Measurements from ENCODE around the gene ALK. TPM values are rescaled to one million over a fixed set of nuclear protein-coding genes. Genes with fewer than 3 reads are reported as not detected.

The ALK gene
- polyA plus RNA-seq, 2 of the 4 experiments (the other 2 are of a cell fraction) = not detected

DNA sequence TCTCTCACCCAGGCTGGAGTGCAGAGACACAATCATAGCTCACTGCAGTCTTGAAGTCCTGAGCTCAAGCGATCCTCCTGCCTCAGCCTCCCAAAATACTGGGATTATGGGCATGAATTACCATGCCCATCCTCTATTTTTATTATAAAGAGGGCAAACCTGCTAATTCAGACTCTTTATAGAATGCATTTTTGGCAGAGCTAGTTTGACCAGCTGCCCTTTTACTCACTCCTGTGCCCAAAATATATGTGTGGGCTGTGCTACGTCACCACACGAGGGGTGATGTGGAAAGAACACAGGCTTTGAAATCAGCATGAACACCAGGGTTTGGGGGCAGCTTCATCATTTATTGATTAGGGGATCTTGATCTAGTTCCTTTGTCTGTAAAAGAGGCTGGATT is 668.4 kb downstream of the ALK start:
- no peak for TF ChIP-seq POLR2AphosphoS2 (conservative IDR thresholded peaks at IDR 0.05; ENCODE audit: low read length)
- TF ChIP-seq, protein P1, sequence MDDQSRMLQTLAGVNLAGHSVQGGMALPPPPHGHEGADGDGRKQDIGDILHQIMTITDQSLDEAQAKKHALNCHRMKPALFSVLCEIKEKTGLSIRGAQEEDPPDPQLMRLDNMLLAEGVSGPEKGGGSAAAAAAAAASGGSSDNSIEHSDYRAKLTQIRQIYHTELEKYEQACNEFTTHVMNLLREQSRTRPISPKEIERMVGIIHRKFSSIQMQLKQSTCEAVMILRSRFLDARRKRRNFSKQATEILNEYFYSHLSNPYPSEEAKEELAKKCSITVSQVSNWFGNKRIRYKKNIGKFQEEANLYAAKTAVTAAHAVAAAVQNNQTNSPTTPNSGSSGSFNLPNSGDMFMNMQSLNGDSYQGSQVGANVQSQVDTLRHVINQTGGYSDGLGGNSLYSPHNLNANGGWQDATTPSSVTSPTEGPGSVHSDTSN (IDR thresholded peaks at IDR 0.05) = no peak
- TF ChIP-seq TP53 (CRISPR knock-in tag; IDR thresholded peaks at IDR 0.05) = no peak
- no peak for TF ChIP-seq SREBF2 (IDR thresholded peaks at IDR 0.05)
- Histone ChIP-seq H3K9me3 (no peaks in the 10 kb centered on the region), H3K27ac (no peak overlapping the region), H3K4me2 (no peak overlapping the region), H3K4me1 (no peaks in the 10 kb centered on the region), H3K4me3 (no peak overlapping the region)
- CTCF ChIA-PET = interaction anchor here (1.4 kb wide), 1 partner anchor 12 kb away, joined by 3 read pairs; no protein-coding TSS in a partner anchor
- ATAC-seq (no peak), DNase-seq (ENCODE audit: low read depth in 1 of 2, low spot score in 1 of 2) (no peak), FAIRE-seq (no peak)
- POLR2A ChIA-PET = no interaction called here
- 2% methylated on average over 3 of the region's 3 CpGs for WGBS (ENCODE audit: missing lambda C conversion rate)

DNA sequence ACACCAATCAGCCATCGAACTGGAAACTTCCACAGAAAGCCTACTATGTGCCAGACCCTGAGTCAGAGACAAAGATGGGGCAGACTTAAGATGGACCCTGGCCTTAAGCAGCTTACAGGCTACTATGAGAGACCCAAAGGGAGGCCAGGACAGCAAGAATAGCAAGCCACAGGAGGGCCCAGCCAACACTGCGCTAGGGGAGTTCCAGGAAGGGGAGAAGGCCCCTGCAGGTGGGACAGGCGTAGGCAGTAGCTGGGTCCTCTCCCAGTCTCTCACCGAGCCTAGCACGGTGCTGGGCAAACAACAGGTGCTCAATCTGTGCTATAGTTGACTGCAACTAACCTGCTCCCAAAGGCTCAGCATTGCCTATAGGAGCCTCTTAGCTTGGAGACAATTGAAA is 670.0 kb downstream of the ALK start:
- TF ChIP-seq HOXA7 (CRISPR knock-in tag; IDR thresholded peaks at IDR 0.05) = no peak
- no peak for TF ChIP-seq MAFK (IDR thresholded peaks at IDR 0.05; ENCODE audit: partially characterized antibody)
- TF ChIP-seq, protein P2, sequence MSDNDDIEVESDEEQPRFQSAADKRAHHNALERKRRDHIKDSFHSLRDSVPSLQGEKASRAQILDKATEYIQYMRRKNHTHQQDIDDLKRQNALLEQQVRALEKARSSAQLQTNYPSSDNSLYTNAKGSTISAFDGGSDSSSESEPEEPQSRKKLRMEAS (IDR thresholded peaks at IDR 0.05) = no peak
- no peak for TF ChIP-seq FOXS1 (CRISPR knock-in tag; IDR thresholded peaks at IDR 0.05)
- TF ChIP-seq EP300 (IDR thresholded peaks at IDR 0.05) = no peak
- no peak for TF ChIP-seq POLR2AphosphoS2 (conservative IDR thresholded peaks at IDR 0.05; ENCODE audit: low read length)
- TF ChIP-seq JUNB (IDR thresholded peaks at IDR 0.05) = no peak
- no peak for TF ChIP-seq CBX8 (IDR thresholded peaks at IDR 0.05)
- TF ChIP-seq, protein P3, sequence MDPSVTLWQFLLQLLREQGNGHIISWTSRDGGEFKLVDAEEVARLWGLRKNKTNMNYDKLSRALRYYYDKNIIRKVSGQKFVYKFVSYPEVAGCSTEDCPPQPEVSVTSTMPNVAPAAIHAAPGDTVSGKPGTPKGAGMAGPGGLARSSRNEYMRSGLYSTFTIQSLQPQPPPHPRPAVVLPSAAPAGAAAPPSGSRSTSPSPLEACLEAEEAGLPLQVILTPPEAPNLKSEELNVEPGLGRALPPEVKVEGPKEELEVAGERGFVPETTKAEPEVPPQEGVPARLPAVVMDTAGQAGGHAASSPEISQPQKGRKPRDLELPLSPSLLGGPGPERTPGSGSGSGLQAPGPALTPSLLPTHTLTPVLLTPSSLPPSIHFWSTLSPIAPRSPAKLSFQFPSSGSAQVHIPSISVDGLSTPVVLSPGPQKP (IDR thresholded peaks at IDR 0.05; ENCODE audit: low read depth, low read length) = no peak
- TF ChIP-seq RCOR1 (IDR thresholded peaks at IDR 0.05; ENCODE audit: low read depth, low read length) = no peak
- no peak for TF ChIP-seq CEBPB (IDR thresholded peaks at IDR 0.05)

DNA sequence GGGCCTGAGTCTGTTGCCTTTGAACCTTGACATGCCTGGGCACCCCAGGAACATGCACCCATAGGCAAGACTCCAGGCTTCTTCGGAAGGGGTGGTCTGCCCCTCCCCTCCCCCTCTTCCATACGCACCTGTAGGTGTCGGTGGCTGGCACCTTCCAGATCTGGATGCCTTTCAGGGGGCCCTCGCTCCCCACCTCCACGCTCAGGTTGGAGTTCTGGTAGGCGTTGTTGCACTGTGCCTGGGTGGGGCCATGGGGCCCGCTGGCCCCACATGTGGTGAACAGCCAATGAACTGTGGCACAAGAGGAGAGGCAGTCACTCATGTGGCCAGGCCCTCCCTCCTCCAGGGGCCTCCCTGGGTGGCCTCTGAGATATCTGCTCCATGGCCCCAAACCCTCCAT is 670.4 kb downstream of the ALK start:
- H3K4me1 ChIP-seq = no peaks in the 10 kb centered on the region
- no peak for FAIRE-seq
- ATAC-seq = no peak
- no peak for DNase-seq (ENCODE audit: low read depth in 1 of 2, low spot score in 1 of 2)
- WGBS (ENCODE audit: missing lambda C conversion rate) = 44% methylated on average over 5 of the region's 7 CpGs
- no peak overlapping the region for H3K27ac ChIP-seq
- H3K4me2 ChIP-seq = no peak overlapping the region
- H3K9me3 ChIP-seq = no peaks in the 10 kb centered on the region
- H3K4me3 ChIP-seq = no peak overlapping the region
- TF ChIP-seq, protein P1 (IDR thresholded peaks at IDR 0.05) = no peak
- no peak for TF ChIP-seq GATA3 (IDR thresholded peaks at IDR 0.05; ENCODE audit: borderline replicate concordance)
- no peak for TF ChIP-seq HOXA7 (CRISPR knock-in tag; IDR thresholded peaks at IDR 0.05)
- no peak for TF ChIP-seq KDM1A (IDR thresholded peaks at IDR 0.05; ENCODE audit: low read depth)
- no peak for TF ChIP-seq JUNB (IDR thresholded peaks at IDR 0.05)
- TF ChIP-seq, protein P3 (IDR thresholded peaks at IDR 0.05; ENCODE audit: low read depth, low read length) = no peak
- TF ChIP-seq HOXB5 (CRISPR knock-in tag; IDR thresholded peaks at IDR 0.05) = no peak
- TF ChIP-seq FOXS1 (CRISPR knock-in tag; IDR thresholded peaks at IDR 0.05) = no peak
- no peak for TF ChIP-seq RAD21 (conservative IDR thresholded peaks at IDR 0.05 in 1 of 2, IDR thresholded peaks at IDR 0.05 in 1 of 2)
- TF ChIP-seq TFCP2L1 (CRISPR knock-in tag; IDR thresholded peaks at IDR 0.05) = no peak
- no peak for TF ChIP-seq BHLHE40 (IDR thresholded peaks at IDR 0.05; ENCODE audit: low read depth, low read length)
- no peak for TF ChIP-seq RCOR1 (IDR thresholded peaks at IDR 0.05; ENCODE audit: low read depth, low read length)
- TF ChIP-seq POLR2A (IDR thresholded peaks at IDR 0.05; ENCODE audit: low read length) = no peak
- CTCF ChIA-PET = no interaction called here
- POLR2A ChIA-PET = no interaction called here

More for the DNA sequence above, 670.0 kb downstream of the ALK start:
- ChIA-PET POLR2A (no interaction called here), CTCF (interaction anchor here (0.9 kb wide), 1 partner anchor 13 kb away, joined by 3 read pairs; no protein-coding TSS in a partner anchor)
- H3K4me2 ChIP-seq = no peak overlapping the region
- no peak overlapping the region for H3K27ac ChIP-seq
- no peak for ATAC-seq
- no peaks in the 10 kb centered on the region for H3K9me3 ChIP-seq
- H3K4me3 ChIP-seq = no peak overlapping the region
- H3K4me1 ChIP-seq = no peaks in the 10 kb centered on the region
- 45% methylated on average over 5 of the region's 5 CpGs for WGBS (ENCODE audit: missing lambda C conversion rate)
- FAIRE-seq = no peak
- no peak for DNase-seq (ENCODE audit: low read depth in 1 of 2, low spot score in 1 of 2)

Measured in A549 (cell line).